Astrocyte of the cerebellum (primary cell): ENCODE measurements around the gene GRID2.
"Not testable (repeated sequence)": the region's sequence is repeated elsewhere in the genome, so short reads cannot be mapped to it uniquely, and the experiment has no call there.

ENCODE experiments used
- DNase-seq: peaks from one replicate; pipeline ENCODE4 v3.0.0-alpha.2; 2011; ENCODE audit warnings: low read depth
- H3K4me3 ChIP-seq: 2 replicates; pipeline ENCODE4 v1.5.1; 2011; ENCODE audit warnings: mild to moderate bottlenecking, low read depth, low read length, moderate library complexity
- CTCF ChIP-seq: IDR thresholded peaks from 2 replicates; pipeline ENCODE4 v1.5.1; 2012; ENCODE audit warnings: low read length, low read depth, moderate library complexity, mild to moderate bottlenecking; ENCODE audit errors: missing control alignments
- in situ Hi-C: cut with HindIII; loops from 2 replicates; pipeline ENCODE4 v1.10.0; 2017; ENCODE audit warnings: low sequenced_read_pairs

The GRID2 gene

GRCh38 chr4:93659629-93660028 is 1355.9 kb downstream of the GRID2 start:
- TF ChIP-seq CTCF = no peak
- in situ Hi-C loops = no loop called here
- DNase-seq = no peak
- H3K4me3 ChIP-seq = no peak overlapping the region

- no peak for DNase-seq
- in situ Hi-C loops = no loop called here
- H3K4me3 ChIP-seq = no peak overlapping the region
- TF ChIP-seq CTCF = no peak
Measured at GRCh38 chr4:93660036-93660435, 1356.3 kb downstream of the GRID2 start.

GRCh38 chr4:93670434-93670833 is 1366.7 kb downstream of the GRID2 start:
- no peak for TF ChIP-seq CTCF
- no peak for DNase-seq
- no peak overlapping the region for H3K4me3 ChIP-seq
- in situ Hi-C loops = no loop called here

- in situ Hi-C loops = no loop called here
- no peak overlapping the region for H3K4me3 ChIP-seq
- no peak for TF ChIP-seq CTCF
- DNase-seq = no peak
Measured at GRCh38 chr4:93671093-93671492, 1367.3 kb downstream of the GRID2 start.

- DNase-seq, in situ Hi-C loops, H3K4me3 ChIP-seq: not testable (repeated sequence)
Measured at GRCh38 chr4:93676937-93677336, 1373.2 kb downstream of the GRID2 start.

GRCh38 chr4:93684571-93684970 is 1380.8 kb downstream of the GRID2 start:
- in situ Hi-C loops = no loop called here
- no peak for DNase-seq
- TF ChIP-seq CTCF = no peak
- H3K4me3 ChIP-seq = no peak overlapping the region

GRCh38 chr4:93687304-93687703 is 1383.5 kb downstream of the GRID2 start:
- no peak overlapping the region for H3K4me3 ChIP-seq
- TF ChIP-seq CTCF = no peak
- in situ Hi-C loops = no loop called here
- DNase-seq = no peak
